HepG2 (cell line): ENCODE measurements around the gene ZNF726. TPM values are rescaled to one million over a fixed set of nuclear protein-coding genes. Genes with fewer than 3 reads are reported as not detected.
"Not testable (repeated sequence)": the region's sequence is repeated elsewhere in the genome, so short reads cannot be mapped to it uniquely, and the experiment has no call there.

ENCODE experiments used
- ATAC-seq: fragments of 200-7000 bp; cut with Tn5 transposase; 3 replicates; pipeline ENCODE4 v1.9.1; 2020; ENCODE audit warnings: mild to moderate bottlenecking, moderate library complexity
- BruUV-seq: library from RNA; stranded (reverse); fragments of 400-500 nt; replicated peaks from 2 replicates; lab custom pipeline; 2021; lab: Mats Ljungman, UMichigan
- CTCF ChIA-PET: fragments of 300-600 bp; formaldehyde crosslinking; extraction: SDS; loops from one replicate; lab custom pipeline; 2021; ENCODE audit warnings: low total read pairs, inconsistent platforms, low intra/inter-chr PET ratio; lab: Yijun Ruan, JAX
- POLR2A ChIA-PET: fragments of 350-600 bp; sonication (Branson Sonifier 250); formaldehyde crosslinking; loops from one replicate; lab custom pipeline; 2020; ENCODE audit warnings: antibody characterized with exemption, inconsistent platforms; lab: Yijun Ruan, JAX
- DNase-seq: peaks from one replicate; pipeline ENCODE4 v3.0.0-alpha.2; 2015; ENCODE audit warnings: low spot score
- FAIRE-seq: peaks from 3 replicates; lab custom pipeline; 2011; peaks lifted over from hg19 to GRCh38; lab: Jason Lieb, UNC
- H2AFZ ChIP-seq: one replicate; pipeline ENCODE4 v1.6.1; 2011; ENCODE audit warnings: low read length, inconsistent platforms
- H3K27ac ChIP-seq: fragments of 300-600 bp; 3 replicates; pipeline ENCODE4 v1.8.0; 2011; ENCODE audit warnings: mixed run types, mild to moderate bottlenecking, mixed read lengths, low read length, inconsistent platforms; ENCODE audit not compliant: insufficient read depth; ENCODE audit errors: extremely low read length
- H3K27me3 ChIP-seq, 2 experiments: fragments of 200-600 bp in 1 of 2; 2 replicates in 1 of 2; 3 replicates in 1 of 2; pipeline versions ENCODE4 v1.6.0 to v1.8.0; 2011; ENCODE audit warnings: low read length in 2 of 2, mild to moderate bottlenecking in 2 of 2, moderate library complexity in 2 of 2, inconsistent platforms in 1 of 2; ENCODE audit not compliant: insufficient read depth in 2 of 2, control insufficient read depth in 1 of 2
- H3K36me3 ChIP-seq, 2 experiments: fragments of 200-600 bp in 1 of 2; replicated peaks in 1 of 2; 2 replicates in 1 of 2; 3 replicates in 1 of 2; pipeline versions ENCODE4 v1.5.1 to v1.8.0; 2011; ENCODE audit warnings: low read length in 2 of 2, inconsistent platforms in 1 of 2; ENCODE audit not compliant: insufficient read depth in 2 of 2, control insufficient read depth in 1 of 2
- H3K4me1 ChIP-seq: 2 replicates; pipeline ENCODE4 v1.5.1; 2012; ENCODE audit warnings: low read length, inconsistent platforms; ENCODE audit not compliant: insufficient read depth
- H3K4me2 ChIP-seq: 2 replicates; pipeline ENCODE4 v1.6.0; 2011; ENCODE audit warnings: low read depth, low read length, inconsistent platforms
- H3K4me3 ChIP-seq, 3 experiments: fragments of 200-600 bp in 1 of 3; sonication (generic), shearing (Covaris generic) in 1 of 3; replicated peaks in 1 of 3; 2 replicates each; pipeline ENCODE4 v1.5.1; 2011 to 2016; ENCODE audit warnings: low read length in 3 of 3, inconsistent platforms in 2 of 3, low read depth in 2 of 3, mild to moderate bottlenecking in 2 of 3, control low read depth in 1 of 3, mixed read lengths in 1 of 3; ENCODE audit not compliant: insufficient read depth in 1 of 3
- H3K79me2 ChIP-seq: one replicate; pipeline ENCODE4 v1.6.1; 2011; ENCODE audit warnings: low read length, inconsistent platforms; ENCODE audit not compliant: insufficient read depth
- H3K9ac ChIP-seq: 2 replicates; pipeline ENCODE4 v1.6.0; 2011; ENCODE audit warnings: mild to moderate bottlenecking, low read depth, low read length, inconsistent platforms; ENCODE audit not compliant: insufficient read depth
- H3K9me3 ChIP-seq: 2 replicates; pipeline ENCODE4 v1.5.1; 2012; ENCODE audit warnings: mild to moderate bottlenecking, low read length
- H4K20me1 ChIP-seq: 2 replicates; pipeline ENCODE4 v1.6.0; 2011; ENCODE audit warnings: inconsistent platforms, mild to moderate bottlenecking, low read length, moderate library complexity; ENCODE audit not compliant: insufficient read depth
- ATRX ChIP-seq: sonication (generic); formaldehyde crosslinking; IDR thresholded peaks from 2 replicates; pipeline ENCODE4 v1.4.0; 2020; ENCODE audit warnings: missing genetic modification reagents, borderline replicate concordance
- MLX ChIP-seq: IDR thresholded peaks from 2 replicates; pipeline ENCODE4 v1.6.1; 2016
- RBFOX2 ChIP-seq: fragments of 200-400 bp; formaldehyde crosslinking; IDR thresholded peaks from 2 replicates; pipeline ENCODE4 v1.6.1; 2017; ENCODE audit warnings: low read depth, mild to moderate bottlenecking, low read length
- SP5 ChIP-seq: IDR thresholded peaks from 2 replicates; pipeline ENCODE4 v1.6.1; 2016; ENCODE audit warnings: low read depth, borderline replicate concordance
- ZBTB46 ChIP-seq: sonication (generic); formaldehyde crosslinking; IDR thresholded peaks from 2 replicates; pipeline ENCODE4 v1.4.0; 2020; ENCODE audit warnings: mild to moderate bottlenecking, missing genetic modification reagents, borderline replicate concordance
- WGBS: methylation state at CpG from one replicate; pipeline ENCODE4 v1.1.6; 2017; ENCODE audit warnings: low lambda C conversion rate; 5-methylcytosine and 5-hydroxymethylcytosine counted together
- in situ Hi-C: cut with HindIII; loops from 2 replicates; pipeline ENCODE4 v1.10.0; 2017; ENCODE audit warnings: low pct_unique_long_range_greater_than_20kb; ENCODE audit not compliant: extremely low pct_ligation_motif_present
- intact Hi-C: fragments of 100-400 bp; cut with micrococcal nuclease; formaldehyde crosslinking; loops from one replicate; pipeline ENCODE4 v1.10.0; 2022; ENCODE audit not compliant: unreplicated experiment
- polyA plus RNA-seq, 8 experiments: library from polyadenylated mRNA; depleted of rRNA in 3 of 8; stranded (reverse) in 7 of 8; unstranded in 1 of 8; fragments of >200 nt; fragmentation: Illumina TruSeq in 4 of 8; extraction: Trizol in 4 of 8; gene quantifications; 2 replicates each; pipeline versions ENCODE4 v1.2.1 to v1.2.3, GENCODE V29; 2011 to 2016; ENCODE audit warnings: low read depth in 4 of 8, missing spikeins in 1 of 8, mixed read lengths in 1 of 8; ENCODE audit not compliant: insufficient read depth in 1 of 8
- total RNA-seq, 5 experiments: library from RNA; depleted of rRNA; stranded (reverse); fragments of >200 nt; fragmentation: Illumina TruSeq; extraction: Trizol; gene quantifications; 2 replicates each; pipeline ENCODE4 v1.2.3, GENCODE V29; 2016; ENCODE audit warnings: low read depth in 1 of 5
- TF ChIP-seq, protein P1 (sequence below), 2 experiments: sonication (generic) in 1 of 2; formaldehyde crosslinking in 1 of 2; IDR thresholded peaks; 2 replicates each; pipeline versions ENCODE4 v1.6.1 to v1.9.0; 2014 to 2022; ENCODE audit warnings: antibody characterized with exemption in 1 of 2, borderline replicate concordance in 1 of 2, inconsistent platforms in 1 of 2, low read depth in 1 of 2, missing genetic modification reagents in 1 of 2

Gene ZNF726
- total and polyA plus RNA-seq, 2 of the 13 experiments (the other 11 are each of a cell fraction or from before 2014, with no cell fraction given) = not detected

GRCh38 chr19:23876261-23876660 is 38.4 kb upstream of the ZNF726 start (continued):
- TF ChIP-seq ATRX (CRISPR knock-in tag) (no peak), ZBTB46 (CRISPR knock-in tag) (no peak), MLX (no peak), SP5 (no peak), RBFOX2 (no peak)
- TF ChIP-seq, protein P1, sequence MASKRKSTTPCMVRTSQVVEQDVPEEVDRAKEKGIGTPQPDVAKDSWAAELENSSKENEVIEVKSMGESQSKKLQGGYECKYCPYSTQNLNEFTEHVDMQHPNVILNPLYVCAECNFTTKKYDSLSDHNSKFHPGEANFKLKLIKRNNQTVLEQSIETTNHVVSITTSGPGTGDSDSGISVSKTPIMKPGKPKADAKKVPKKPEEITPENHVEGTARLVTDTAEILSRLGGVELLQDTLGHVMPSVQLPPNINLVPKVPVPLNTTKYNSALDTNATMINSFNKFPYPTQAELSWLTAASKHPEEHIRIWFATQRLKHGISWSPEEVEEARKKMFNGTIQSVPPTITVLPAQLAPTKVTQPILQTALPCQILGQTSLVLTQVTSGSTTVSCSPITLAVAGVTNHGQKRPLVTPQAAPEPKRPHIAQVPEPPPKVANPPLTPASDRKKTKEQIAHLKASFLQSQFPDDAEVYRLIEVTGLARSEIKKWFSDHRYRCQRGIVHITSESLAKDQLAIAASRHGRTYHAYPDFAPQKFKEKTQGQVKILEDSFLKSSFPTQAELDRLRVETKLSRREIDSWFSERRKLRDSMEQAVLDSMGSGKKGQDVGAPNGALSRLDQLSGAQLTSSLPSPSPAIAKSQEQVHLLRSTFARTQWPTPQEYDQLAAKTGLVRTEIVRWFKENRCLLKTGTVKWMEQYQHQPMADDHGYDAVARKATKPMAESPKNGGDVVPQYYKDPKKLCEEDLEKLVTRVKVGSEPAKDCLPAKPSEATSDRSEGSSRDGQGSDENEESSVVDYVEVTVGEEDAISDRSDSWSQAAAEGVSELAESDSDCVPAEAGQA (IDR thresholded peaks at IDR 0.05; ENCODE audit: low read depth) = no peak
- TF ChIP-seq, protein P1 (CRISPR knock-in tag; IDR thresholded peaks at IDR 0.05; ENCODE audit: borderline replicate concordance) = no peak

GRCh38 chr19:23876756-23877155 is 37.9 kb upstream of the ZNF726 start:
- H3K27me3 ChIP-seq, ATAC-seq, H3K79me2 ChIP-seq, H3K4me2 ChIP-seq, BruUV-seq, DNase-seq, H3K27ac ChIP-seq, POLR2A ChIA-PET, H3K9ac ChIP-seq, H3K4me3 ChIP-seq, CTCF ChIA-PET, H4K20me1 ChIP-seq, in situ Hi-C loops, H3K36me3 ChIP-seq, intact Hi-C loops, H3K4me1 ChIP-seq, H2AFZ ChIP-seq, FAIRE-seq: not testable (repeated sequence)
- H3K9me3 ChIP-seq = peaks cover 93% of the 10 kb centered on the region
- 13% methylated on average over 3 of the region's 3 CpGs for WGBS
